ENCODE results near the gene GRK3.

- no peak for TF ChIP-seq CTCF (conservative IDR thresholded peaks at IDR 0.05 in 1 of 2, IDR thresholded peaks at IDR 0.05 in 1 of 2; ENCODE audit: extremely low read depth in 1 of 2, insufficient read depth in 1 of 2, low read depth in 1 of 2, low read length in 2 of 2)
- TF ChIP-seq EZH2 (IDR thresholded peaks at IDR 0.05; ENCODE audit: borderline replicate concordance, low read length), result no peak
These were observed 172.0 kb downstream of the GRK3 start for GRCh38 chr22:25736378-25737011.

All from mammary epithelial cell (primary cell).